IPS-NIHi7 (cell line): ENCODE results near the gene OR10A3.

Experiments
- DNase-seq: peaks from one replicate; pipeline ENCODE4 v3.0.0; 2012; ENCODE audit warnings: mixed read lengths; ENCODE audit errors: extremely low spot score

Gene OR10A3

GRCh38 chr11:7892059-7892699, 49.3 kb downstream of the OR10A3 start:
- no peak for DNase-seq

DNA sequence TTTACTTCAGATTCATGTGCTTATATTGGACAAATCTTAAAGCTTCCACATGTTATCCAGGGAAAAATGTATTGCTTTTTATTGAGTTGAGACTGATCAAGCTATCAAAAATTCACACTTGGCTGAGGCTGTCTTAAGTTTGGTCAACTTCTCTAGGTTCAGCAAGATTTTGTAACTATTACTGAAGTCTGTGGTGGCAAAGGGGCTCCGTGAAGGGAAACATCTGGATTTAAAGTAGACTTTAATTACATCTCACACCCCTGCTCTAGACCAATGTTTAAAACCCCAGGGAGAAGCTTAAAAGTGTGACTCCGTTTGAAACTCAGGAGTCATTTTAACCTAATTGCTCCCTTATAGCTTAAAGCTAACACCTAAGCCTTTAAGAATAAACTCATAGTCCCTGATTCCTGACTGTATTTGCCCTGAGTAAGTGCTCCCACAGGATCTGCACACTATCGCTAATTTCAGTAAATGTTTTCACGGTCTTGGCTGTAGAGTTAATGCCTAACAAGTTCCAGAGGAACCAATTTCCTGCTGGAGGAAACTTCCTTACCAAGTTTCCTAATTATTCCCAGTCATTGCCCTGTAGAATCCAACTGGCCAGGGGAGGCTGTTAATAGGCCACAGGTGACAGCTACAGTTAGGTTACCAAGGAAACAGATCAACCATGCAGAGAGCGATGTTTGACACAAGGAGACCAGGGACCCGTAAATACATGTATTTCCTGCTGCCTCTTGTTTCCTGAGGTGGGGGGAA, 50.9 kb downstream of the OR10A3 start:
- DNase-seq = no peak

DNA sequence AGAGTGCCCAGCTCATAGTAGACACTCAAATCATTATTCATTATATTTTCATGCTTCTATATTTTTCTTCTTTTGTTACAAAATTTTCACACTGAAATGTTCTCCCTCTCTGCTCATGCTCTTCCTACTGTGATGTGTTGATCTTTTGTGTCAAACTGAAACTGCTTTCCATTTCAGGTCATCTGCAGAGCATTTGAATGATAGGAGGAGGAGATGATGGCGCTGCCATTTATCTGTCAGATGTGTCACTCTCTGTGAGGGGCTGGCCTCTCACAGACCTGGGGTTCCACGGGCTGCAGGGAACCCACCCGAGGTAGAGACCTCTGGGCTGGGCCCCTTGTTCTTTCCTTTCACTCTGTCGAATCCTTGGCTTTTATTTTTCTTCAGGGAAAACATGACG, 51.5 kb downstream of the OR10A3 start:
- DNase-seq = no peak
